ELF-1 (cell line): Measurements from ENCODE around the gene RSPO4.

Experiments
- DNase-seq: peaks from one replicate; pipeline ENCODE4 v3.0.0-alpha.2; 2016; ENCODE audit warnings: low read depth, low spot score

The RSPO4 gene

GRCh38 chr20:910132-910869 is 91.8 kb downstream of the RSPO4 start:
- no peak for DNase-seq

- no peak for DNase-seq
These were observed 92.5 kb downstream of the RSPO4 start for GRCh38 chr20:909641-910040.
